Measurements from ENCODE around the gene PHETA1.

PHETA1 gene

DNA sequence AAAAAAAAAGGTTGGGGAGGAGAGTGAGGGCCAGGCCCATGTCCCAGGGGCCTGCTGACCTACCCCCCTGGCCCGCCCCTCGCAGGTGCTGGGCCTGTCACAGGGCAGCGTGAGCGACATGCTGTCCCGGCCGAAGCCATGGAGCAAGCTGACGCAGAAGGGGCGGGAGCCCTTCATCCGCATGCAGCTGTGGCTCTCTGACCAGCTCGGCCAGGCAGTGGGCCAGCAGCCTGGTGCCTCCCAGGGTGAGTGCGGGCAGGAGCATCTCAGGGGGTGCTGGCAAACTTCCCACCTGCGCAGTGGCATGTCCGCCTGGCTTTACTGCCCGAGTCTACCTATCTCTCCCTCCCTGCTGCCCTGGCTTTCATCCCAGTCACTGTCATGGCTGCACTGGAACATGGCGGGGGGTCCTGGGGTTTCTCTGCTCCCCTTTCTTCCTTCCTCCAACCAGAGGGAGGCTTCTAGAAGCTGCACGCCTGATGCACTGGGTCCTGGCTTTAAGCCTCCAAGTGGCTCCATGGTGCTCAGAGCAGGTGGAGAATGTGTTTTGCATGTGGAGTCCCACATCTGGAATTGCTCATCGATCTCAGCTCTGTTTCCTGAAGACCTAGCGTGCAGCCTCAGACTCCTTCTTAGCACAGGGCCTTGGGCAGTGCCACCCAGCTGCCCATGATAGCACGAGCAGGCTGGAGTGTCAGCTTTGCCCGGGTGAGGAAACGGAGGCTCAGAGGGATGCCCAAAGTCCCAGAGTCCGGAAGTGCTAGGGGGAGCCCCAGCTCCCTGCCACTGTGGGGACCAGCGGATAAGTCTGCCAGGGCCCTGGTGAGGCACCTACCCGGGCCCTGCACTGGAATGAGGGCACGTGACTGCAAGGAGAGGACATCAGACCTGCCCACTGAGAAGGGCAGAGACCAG is 46.3 kb downstream of the PHETA1 start:
- Histone ChIP-seq H3K9me3 (ENCODE audit: control insufficient read depth, low read length) (no peaks in the 10 kb centered on the region), H2AFZ (no peak overlapping the region), H3K79me2 (no peaks in the 10 kb centered on the region), H3K27ac (no peak overlapping the region), H3K36me3 (ENCODE audit: control insufficient read depth, insufficient read depth, low read length) (no peaks in the 10 kb centered on the region), H3K27me3 (ENCODE audit: control insufficient read depth, insufficient read depth, low read length) (no peaks in the 10 kb centered on the region), H3K4me2 (ENCODE audit: low read length) (no peak overlapping the region), H3K4me3 (ENCODE audit: low read depth, low read length) (no peak overlapping the region), H3K9ac (no peak overlapping the region), H3K4me1 (no peaks in the 10 kb centered on the region)
- TF ChIP-seq, protein P1, sequence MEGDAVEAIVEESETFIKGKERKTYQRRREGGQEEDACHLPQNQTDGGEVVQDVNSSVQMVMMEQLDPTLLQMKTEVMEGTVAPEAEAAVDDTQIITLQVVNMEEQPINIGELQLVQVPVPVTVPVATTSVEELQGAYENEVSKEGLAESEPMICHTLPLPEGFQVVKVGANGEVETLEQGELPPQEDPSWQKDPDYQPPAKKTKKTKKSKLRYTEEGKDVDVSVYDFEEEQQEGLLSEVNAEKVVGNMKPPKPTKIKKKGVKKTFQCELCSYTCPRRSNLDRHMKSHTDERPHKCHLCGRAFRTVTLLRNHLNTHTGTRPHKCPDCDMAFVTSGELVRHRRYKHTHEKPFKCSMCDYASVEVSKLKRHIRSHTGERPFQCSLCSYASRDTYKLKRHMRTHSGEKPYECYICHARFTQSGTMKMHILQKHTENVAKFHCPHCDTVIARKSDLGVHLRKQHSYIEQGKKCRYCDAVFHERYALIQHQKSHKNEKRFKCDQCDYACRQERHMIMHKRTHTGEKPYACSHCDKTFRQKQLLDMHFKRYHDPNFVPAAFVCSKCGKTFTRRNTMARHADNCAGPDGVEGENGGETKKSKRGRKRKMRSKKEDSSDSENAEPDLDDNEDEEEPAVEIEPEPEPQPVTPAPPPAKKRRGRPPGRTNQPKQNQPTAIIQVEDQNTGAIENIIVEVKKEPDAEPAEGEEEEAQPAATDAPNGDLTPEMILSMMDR (IDR thresholded peaks at IDR 0.05): no peak

GRCh38 chr12:111321317-111321716 is 47.6 kb downstream of the PHETA1 start:
- Histone ChIP-seq H3K27me3 (ENCODE audit: control insufficient read depth, insufficient read depth, low read length) (no peaks in the 10 kb centered on the region), H3K79me2 (no peaks in the 10 kb centered on the region)

GRCh38 chr12:111320258-111321050 is 48.4 kb downstream of the PHETA1 start:
- Histone ChIP-seq H3K9ac (no peak overlapping the region), H3K79me2 (no peaks in the 10 kb centered on the region), H3K4me3 (ENCODE audit: low read depth, low read length) (no peak overlapping the region), H2AFZ (no peak overlapping the region), H3K4me1 (no peaks in the 10 kb centered on the region), H3K4me2 (ENCODE audit: low read length) (no peak overlapping the region), H3K36me3 (ENCODE audit: control insufficient read depth, insufficient read depth, low read length) (no peaks in the 10 kb centered on the region), H3K27ac (no peak overlapping the region), H3K27me3 (ENCODE audit: control insufficient read depth, insufficient read depth, low read length) (no peaks in the 10 kb centered on the region), H3K9me3 (ENCODE audit: control insufficient read depth, low read length) (no peaks in the 10 kb centered on the region)
- TF ChIP-seq, protein P1 (IDR thresholded peaks at IDR 0.05): no peak

More at GRCh38 chr12:111321317-111321716, 47.6 kb downstream of the PHETA1 start:
- H3K4me2 ChIP-seq (ENCODE audit: low read length): no peak overlapping the region
- no peak overlapping the region for H2AFZ ChIP-seq
- H3K4me3 ChIP-seq (ENCODE audit: low read depth, low read length): no peak overlapping the region
- H3K4me1 ChIP-seq: no peaks in the 10 kb centered on the region
- no peaks in the 10 kb centered on the region for H3K9me3 ChIP-seq (ENCODE audit: control insufficient read depth, low read length)
- H3K9ac ChIP-seq: no peak overlapping the region
- TF ChIP-seq, protein P1 (IDR thresholded peaks at IDR 0.05): no peak
- H3K36me3 ChIP-seq (ENCODE audit: control insufficient read depth, insufficient read depth, low read length): no peaks in the 10 kb centered on the region
- H3K27ac ChIP-seq: no peak overlapping the region

DNA sequence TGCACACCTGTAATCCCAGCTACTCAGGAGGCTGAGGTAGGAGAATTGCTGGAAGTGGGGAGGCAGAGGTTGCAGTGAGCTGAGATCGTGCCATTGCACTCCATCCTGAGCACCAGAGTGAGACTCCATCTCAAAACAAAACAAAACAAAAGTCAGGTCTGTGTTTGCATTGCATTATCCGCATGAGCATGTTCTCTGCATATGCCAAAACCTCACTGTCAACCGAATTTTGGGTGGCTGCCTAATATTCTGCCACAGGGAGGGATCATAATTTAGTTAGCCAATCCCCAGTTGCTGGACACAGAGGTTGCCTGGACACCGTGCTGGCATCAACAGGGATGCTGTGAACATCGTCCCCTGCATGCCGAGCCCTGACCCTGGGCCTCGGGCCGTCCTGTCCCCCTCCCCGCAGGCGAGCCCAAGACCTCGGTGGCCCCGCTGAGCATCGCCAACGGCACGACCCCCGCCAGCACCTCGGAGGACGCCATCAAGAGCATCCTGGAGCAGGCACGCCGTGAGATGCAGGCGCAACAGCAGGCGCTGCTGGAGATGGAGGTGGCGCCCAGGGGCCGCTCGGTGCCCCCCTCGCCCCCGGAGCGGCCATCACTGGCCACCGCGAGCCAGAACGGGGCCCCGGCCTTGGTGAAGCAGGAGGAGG is 49.2 kb downstream of the PHETA1 start:
- H3K4me2 ChIP-seq (ENCODE audit: low read length): no peak overlapping the region
- TF ChIP-seq, protein P1 (IDR thresholded peaks at IDR 0.05): no peak
- H3K27me3 ChIP-seq (ENCODE audit: control insufficient read depth, insufficient read depth, low read length): no peaks in the 10 kb centered on the region
- no peaks in the 10 kb centered on the region for H3K79me2 ChIP-seq
- no peak overlapping the region for H2AFZ ChIP-seq
- no peaks in the 10 kb centered on the region for H3K4me1 ChIP-seq
- no peak overlapping the region for H3K4me3 ChIP-seq (ENCODE audit: low read depth, low read length)
- H3K36me3 ChIP-seq (ENCODE audit: control insufficient read depth, insufficient read depth, low read length): no peaks in the 10 kb centered on the region
- no peak overlapping the region for H3K9ac ChIP-seq
- no peak overlapping the region for H3K27ac ChIP-seq
- no peaks in the 10 kb centered on the region for H3K9me3 ChIP-seq (ENCODE audit: control insufficient read depth, low read length)

Measured in parathyroid adenoma (tissue), 2 donors.